CD4-positive, alpha-beta T cell treated with Interleukin-4 for 4 hours (primary cell): ENCODE data around the gene TIMM10B.

Experiments
- DNase-seq: peaks from one replicate; pipeline ENCODE4 v3.0.0-alpha.2; 2020

Gene TIMM10B

DNA sequence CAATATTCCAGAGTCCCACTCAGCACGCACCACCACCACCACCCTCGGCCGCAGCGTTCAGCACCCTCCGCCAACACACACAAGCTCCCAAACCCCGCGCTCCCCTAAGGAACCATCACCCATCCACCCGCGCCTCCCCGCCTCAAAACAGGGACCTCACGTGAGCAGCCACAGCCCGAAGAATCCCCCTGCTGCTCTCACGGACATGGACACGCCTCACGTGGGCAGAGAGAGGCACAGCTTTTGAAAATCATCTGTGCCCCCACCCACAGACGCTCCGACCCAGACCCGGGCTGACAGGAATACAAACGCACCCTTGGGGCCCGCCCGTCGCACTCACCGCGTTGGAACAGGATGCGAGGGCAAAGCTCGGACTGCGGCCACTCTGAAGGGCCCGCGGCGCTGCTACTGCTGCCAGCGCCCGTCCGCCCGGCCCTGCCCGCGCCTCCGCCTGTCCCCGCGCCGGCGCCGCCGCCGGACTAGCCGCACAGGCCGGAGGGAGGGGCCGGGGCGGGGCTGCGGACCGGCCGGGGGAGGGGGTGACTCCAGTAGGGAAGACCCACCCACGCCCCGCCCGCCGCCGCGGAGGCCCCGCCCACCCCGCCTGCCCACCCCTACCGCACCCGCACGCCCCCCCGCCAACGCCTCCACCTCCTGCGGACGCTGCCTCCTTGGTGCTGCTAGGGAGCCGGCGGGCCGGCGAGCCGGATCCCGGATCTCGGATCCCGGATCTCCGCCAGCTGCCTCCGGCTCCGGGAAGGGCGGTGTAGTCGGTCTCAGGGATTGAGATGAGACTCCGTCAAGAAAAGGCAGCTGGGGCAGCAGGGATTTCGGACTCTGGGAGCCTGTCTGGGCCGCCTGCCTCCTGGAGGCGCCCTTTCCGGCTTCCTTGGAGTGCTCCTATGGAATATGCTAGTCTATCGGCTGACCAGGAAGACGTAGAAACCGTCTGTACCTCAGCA is 7.6 kb upstream of the TIMM10B start, which contains the start of gene TRIM3:
TSS of gene TRIM3 (minus strand) at position 491 of the 962 bp plus-strand sequence. CDS start 8,246 bp downstream, outside the sequence.
- peak; percentile 66 for DNase-seq

DNA sequence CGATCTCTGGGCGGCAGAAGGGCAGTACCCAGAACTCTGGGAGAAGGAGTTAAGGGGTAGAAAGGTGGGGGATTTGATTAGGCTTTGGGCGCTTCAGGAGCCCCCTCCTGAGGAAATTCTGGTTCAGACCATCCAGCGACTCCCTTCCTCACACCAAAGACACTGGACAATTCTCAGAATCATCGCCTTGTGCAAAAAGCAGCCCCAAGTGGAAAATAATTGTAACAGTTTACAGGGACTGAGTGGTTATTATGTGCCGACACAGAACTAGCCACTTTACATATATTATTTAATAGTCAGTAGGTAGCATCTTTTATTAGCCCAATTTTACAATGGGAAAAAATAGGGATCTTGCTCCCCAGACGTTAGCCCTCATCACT is 6.9 kb upstream of the TIMM10B start:
- no peak for DNase-seq

DNA sequence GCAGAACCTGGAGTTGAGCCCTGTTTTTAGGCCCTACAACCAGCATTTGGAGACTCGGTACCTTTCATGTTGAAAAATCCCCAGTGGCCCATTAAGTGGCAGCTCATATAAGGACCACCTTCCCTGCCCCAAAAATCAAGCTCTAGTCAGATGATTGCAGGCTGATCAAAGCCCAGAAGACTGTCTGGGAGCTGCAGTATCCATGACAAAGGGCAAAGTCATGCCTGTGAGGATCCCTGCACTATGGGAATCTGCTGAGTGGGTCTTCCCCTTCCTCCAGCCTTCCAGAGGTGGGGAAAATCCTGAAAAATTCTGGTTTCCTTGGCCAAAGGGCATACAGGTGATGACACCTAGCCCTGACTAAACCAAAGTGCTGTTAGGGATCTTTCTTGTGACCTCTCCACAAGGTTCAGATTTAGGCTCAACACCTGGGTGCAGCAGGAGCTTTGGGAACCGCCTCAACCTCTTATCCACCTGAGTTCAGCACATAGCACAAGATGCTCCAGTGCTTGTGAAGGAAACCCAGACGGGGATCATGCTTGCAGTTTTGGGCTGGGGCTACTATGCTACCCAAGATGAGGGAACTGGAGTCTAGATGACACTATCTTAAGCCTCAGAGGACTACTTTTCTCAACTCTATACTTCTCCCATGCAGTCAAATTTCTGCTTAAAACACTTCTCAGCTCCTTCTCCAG is 6.3 kb upstream of the TIMM10B start:
- DNase-seq, result no peak

DNA sequence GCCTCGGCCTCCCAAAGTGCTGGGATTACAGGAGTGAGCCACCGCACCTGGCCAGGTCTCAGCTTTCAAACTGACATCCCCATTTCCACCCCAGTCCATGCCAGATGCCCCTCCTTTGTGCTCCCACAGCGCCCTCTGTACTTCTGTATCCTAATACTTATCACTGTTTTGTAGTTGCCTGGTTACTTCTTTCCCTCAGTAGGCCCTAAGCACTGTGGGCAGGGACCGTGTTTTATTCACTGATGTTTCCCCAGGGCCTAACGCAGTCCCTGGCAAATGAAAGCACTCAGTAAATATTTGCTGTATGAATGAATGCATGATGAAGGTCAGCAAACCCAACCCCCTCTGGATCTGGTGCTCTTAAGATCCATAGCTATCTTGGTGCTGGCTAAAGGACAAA is 5.4 kb upstream of the TIMM10B start:
- DNase-seq, result no peak

- no peak for DNase-seq
Measured at GRCh38 chr11:6476571-6476970, 4.7 kb upstream of the TIMM10B start.

DNA sequence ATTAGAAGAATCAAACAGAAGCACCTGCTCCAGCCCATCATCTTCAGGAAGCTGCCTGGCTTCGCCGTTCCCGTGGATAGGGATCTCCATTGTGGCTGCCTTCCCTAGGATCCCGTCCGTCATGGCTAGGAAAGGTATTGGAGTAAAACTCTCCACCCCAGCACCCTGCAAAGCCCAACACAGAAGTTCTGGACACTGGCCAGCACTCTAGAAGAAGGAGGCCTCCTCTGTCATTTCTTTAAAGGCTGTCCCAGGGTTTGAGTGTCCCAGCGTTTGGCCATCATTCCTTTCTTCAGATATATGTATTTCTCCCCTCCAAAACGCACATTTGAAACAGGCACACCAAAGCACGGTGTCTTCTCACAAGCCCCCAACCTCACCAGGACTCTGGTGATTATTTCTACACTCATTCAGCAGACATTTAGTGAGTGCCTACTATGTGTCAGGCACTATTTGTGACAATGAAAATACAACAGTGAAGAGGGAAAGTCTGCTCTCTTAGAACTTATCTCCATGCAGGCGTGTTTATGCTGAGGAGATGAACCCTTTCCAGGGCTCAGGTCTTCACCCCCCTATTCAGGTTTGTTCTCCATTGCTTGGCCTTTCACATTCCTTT is 894 bp upstream of the TIMM10B start:
- DNase-seq, result no peak

DNA sequence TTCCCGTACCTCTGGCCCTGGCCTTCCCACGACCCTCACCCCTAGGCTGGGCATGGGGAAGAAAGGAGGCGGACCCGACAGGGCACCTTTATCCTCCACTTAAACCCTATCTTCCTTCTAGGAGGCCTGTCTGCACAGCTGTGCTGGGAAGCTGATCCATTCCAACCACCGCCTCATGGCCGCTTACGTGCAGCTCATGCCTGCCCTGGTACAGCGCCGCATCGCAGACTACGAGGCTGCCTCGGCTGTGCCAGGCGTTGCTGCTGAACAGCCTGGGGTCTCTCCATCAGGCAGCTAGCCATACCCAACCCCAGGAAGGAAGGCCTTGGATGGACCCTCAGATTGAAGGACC is 599 bp downstream of the TIMM10B start:
- DNase-seq, result no peak

DNA sequence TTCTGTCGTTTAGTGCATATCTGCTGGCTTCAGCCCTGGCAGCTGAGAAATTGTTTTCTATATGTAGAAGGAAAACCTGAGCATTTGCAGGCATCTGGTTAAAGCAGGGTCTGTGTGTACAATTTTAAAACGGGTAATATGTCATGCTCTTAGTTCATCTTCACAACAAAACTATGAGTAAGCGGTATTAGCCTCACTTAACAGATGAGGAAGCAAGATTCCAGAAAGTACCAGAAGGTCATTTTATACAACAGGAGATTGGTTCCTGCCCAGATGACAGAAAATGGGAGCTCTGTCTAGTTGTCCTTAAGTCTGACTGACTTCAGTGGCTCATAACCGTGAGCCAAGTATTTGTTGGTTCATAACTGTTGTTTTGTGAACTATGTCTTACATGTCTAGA is 1.1 kb downstream of the TIMM10B start:
- no peak for DNase-seq

DNA sequence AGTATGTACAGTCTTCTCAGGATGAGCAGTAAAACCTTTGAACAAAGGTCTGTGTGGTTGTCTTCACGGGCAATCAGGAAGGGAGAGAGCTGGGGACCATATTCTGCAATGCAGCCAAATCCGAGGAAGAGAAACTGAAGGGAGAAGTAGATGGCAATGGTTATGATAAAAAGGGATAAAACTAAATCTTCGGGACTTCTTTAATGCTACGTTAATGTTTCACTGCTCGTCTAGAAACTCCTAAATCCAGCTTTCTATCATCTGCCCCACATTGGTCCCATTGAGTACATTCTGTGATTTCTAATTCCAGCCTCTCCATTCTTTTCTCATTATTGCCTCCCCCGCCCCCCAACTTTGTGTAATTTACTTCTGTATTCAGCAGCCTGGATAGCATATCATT is 1.7 kb downstream of the TIMM10B start:
- no peak for DNase-seq

DNA sequence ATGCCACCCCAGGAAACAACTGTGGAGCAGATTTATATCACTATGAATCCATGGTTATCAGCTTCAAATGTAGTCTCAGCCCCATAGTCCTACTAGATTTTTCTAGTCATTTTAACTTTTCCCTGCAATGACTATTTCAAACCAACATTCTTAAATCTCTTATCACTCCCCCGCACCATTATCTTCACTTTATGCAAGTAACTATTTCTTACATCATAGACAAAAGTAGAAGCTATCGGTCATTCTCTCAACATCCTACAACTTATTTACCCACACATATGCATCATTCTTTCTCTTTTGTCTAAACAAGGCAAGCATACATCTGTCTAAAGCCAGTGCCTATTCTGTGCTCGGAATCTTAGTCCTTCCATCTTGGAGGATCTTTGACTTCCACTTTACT is 4.4 kb downstream of the TIMM10B start:
- DNase-seq, result no peak

GRCh38 chr11:6486256-6486655 is 5.0 kb downstream of the TIMM10B start:
- DNase-seq, result no peak

GRCh38 chr11:6486938-6487337 is 5.6 kb downstream of the TIMM10B start:
- DNase-seq, result no peak

- no peak for DNase-seq
Measured at GRCh38 chr11:6488342-6488741, 7.0 kb downstream of the TIMM10B start.

DNA sequence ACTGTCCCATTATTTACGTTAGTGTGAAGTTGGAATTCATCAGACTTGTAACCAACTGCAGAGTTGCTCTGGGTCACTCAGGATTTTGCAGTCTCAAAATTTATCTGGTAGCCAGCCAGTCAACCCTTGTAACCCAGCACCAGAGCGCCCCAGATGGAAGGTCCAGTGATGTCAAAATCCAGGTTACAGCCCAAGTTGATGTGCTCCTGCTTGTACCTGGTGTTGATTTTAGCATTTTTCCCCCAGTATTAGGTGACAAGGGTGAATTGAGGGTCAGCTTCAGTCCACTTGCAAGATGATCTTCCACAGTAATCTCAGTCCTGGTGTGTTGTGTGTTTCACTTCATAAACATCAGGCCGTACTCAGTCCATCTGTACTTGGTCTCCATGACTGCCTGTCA is 7.5 kb downstream of the TIMM10B start:
- no peak for DNase-seq

DNA sequence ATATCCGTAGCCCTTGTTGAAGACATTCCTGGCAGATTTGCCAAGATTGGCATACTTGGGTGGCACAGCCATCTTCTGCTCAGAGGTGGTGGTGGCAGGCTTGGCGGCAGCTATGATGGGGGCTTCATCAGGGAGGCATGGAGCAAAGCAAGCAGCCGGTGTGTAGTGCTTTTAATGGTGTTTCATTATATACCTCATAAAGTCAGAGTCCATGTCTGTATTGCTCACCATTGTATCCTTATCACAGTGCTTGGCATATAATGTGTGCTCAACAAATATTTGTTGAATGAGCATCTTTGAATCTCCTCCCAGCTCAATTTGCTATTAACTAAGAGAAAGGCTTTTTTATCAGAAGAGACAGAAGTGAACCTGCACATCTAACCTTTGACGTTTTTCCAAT is 8.0 kb downstream of the TIMM10B start:
- no peak for DNase-seq

GRCh38 chr11:6497069-6497839 is 16.0 kb downstream of the TIMM10B start, which contains the start of gene DNHD1:
Gene DNHD1 (plus strand): TSS chr11:6497280. CDS start chr11:6498216, 936 bp downstream.
- DNase-seq, result no peak

DNA sequence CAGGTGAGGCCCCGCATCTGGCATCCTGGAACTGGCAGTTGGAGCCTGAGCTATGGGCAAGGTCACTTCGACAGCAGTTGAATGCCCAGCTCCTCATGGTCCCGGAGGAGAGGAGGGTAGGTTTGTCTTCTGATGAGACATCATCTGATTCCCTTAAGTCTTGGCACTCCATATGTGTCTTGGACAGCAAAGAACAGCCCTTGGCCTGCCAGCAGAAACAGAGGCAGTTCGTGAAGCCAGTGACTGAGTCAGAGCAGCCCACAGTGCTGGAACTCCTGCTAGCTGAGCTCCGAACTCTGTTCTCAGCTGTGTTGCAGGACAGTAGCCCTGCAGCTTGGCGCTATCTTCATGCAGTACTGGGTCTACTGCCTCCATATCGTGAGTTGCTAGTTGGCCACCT is 16.8 kb downstream of the TIMM10B start:
- no peak for DNase-seq

DNA sequence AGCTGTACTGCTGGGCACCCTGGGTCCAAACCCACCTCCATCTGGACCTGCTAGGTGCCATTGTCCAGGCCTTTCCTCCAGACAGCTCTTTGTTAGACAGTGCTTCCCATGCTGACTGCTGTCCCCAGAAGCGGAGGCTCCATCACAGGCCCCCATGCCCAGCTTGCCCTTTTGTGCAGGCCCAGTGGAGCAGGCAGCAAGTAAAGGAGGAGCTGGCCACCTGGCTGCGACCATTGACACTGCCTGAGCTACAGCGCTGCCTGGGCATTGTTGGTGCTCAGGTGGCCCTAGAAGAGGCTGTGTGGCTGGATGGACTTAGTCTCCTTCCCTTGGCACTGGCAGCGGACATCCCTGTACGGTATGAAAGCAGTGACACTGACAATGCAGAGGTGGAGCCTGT is 17.2 kb downstream of the TIMM10B start:
- DNase-seq, result no peak

DNA sequence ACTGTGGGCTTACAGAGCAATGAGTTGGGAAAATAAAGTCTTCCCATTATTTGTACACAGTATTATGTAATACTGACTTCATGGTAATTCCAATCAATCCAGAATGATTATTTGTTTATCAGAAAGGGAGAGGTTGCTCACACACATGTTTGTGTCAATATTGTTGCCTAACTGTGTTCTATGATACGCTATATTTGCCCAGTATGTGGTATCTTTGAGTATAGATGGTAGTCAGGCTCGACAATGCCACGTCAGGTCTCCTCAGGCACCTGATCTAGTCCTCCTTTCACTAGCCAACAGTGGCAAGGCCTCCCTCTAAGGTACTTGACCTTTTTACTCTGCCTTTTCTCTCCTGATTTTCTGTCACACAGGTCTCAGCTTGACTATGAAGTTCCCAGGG is 21.1 kb downstream of the TIMM10B start:
- no peak for DNase-seq

- no peak for DNase-seq
Measured at GRCh38 chr11:6504166-6504565, 22.9 kb downstream of the TIMM10B start.

GRCh38 chr11:6505577-6506240 is 24.4 kb downstream of the TIMM10B start:
- peak; percentile 47 for DNase-seq

- no peak for DNase-seq
Measured at GRCh38 chr11:6516865-6517264, 35.6 kb downstream of the TIMM10B start.
